OCI-LY7 (cell line): Measurements from ENCODE around the gene ARMH2. TPM values are rescaled to one million over a fixed set of nuclear protein-coding genes. Genes with fewer than 3 reads are reported as not detected.

Experiments
- BruUV-seq: library from RNA; stranded (reverse); fragments of 400-500 nt; replicated peaks from 2 replicates; lab custom pipeline; 2021; lab: Mats Ljungman, UMichigan
- CTCF ChIA-PET: fragments of 300-600 bp; sonication (Branson Sonifier 250); formaldehyde crosslinking; loops from one replicate; lab custom pipeline; 2022; ENCODE audit warnings: antibody characterized with exemption; ENCODE audit not compliant: unreplicated experiment; lab: Charles Lee
- POLR2A ChIA-PET: fragments of 300-600 bp; sonication (Branson Sonifier 250); formaldehyde crosslinking; loops from one replicate; lab custom pipeline; 2022; ENCODE audit warnings: antibody characterized with exemption; lab: Charles Lee
- DNase-seq: peaks from one replicate; pipeline ENCODE4 v3.0.0-alpha.2; 2015; ENCODE audit warnings: low spot score
- H2AFZ ChIP-seq: fragments of 200-600 bp; sonication (generic), shearing (Covaris generic); 2 replicates; pipeline ENCODE4 v1.6.1; 2014; ENCODE audit warnings: mild to moderate bottlenecking, antibody characterized with exemption, low read length, moderate library complexity
- H3K27ac ChIP-seq: fragments of 200-600 bp; sonication (generic); 2 replicates; pipeline ENCODE4 v1.5.1; 2014; ENCODE audit warnings: mixed run types, low read depth, mild to moderate bottlenecking, moderate library complexity, low read length, inconsistent platforms; ENCODE audit not compliant: poor library complexity, severe bottlenecking
- H3K36me3 ChIP-seq: fragments of 200-600 bp; sonication (generic); 2 replicates; pipeline ENCODE4 v1.6.1; 2014; ENCODE audit warnings: mild to moderate bottlenecking, antibody characterized with exemption, low read length, moderate library complexity, mixed read lengths; ENCODE audit not compliant: insufficient read depth
- H3K4me1 ChIP-seq: fragments of 200-600 bp; sonication (generic); 2 replicates; pipeline ENCODE4 v1.5.1; 2014; ENCODE audit warnings: mild to moderate bottlenecking, low read length; ENCODE audit not compliant: insufficient read depth, poor library complexity, severe bottlenecking
- H3K4me2 ChIP-seq: fragments of 200-600 bp; sonication (generic); 2 replicates; pipeline ENCODE4 v1.6.1; 2014; ENCODE audit warnings: mild to moderate bottlenecking, low read length
- H3K4me3 ChIP-seq: fragments of 200-600 bp; sonication (generic); 2 replicates; pipeline ENCODE4 v1.5.1; 2014; ENCODE audit warnings: mild to moderate bottlenecking, low read depth, low read length; ENCODE audit not compliant: poor library complexity, severe bottlenecking
- H3K79me2 ChIP-seq: fragments of 200-600 bp; sonication (generic); 2 replicates; pipeline ENCODE4 v1.6.1; 2016; ENCODE audit warnings: low read depth, mild to moderate bottlenecking, low read length, moderate library complexity, mixed read lengths; ENCODE audit not compliant: insufficient read depth
- H3K9me2 ChIP-seq: fragments of 200-600 bp; sonication (generic); 2 replicates; pipeline ENCODE4 v1.6.1; 2016; ENCODE audit warnings: mild to moderate bottlenecking, low read length, mixed read lengths; ENCODE audit not compliant: insufficient read depth
- H3K9me3 ChIP-seq: fragments of 200-600 bp; sonication (generic); 2 replicates; pipeline ENCODE4 v1.6.1; 2014; ENCODE audit warnings: mild to moderate bottlenecking, mixed run types, low read length, mixed read lengths
- H4K20me1 ChIP-seq: fragments of 200-600 bp; sonication (generic); 2 replicates; pipeline ENCODE4 v1.6.1; 2014; ENCODE audit warnings: mild to moderate bottlenecking, antibody characterized with exemption, low read length, moderate library complexity, mixed read lengths; ENCODE audit not compliant: insufficient read depth
- EZH2phosphoT487 ChIP-seq: fragments of 200-600 bp; sonication (generic); IDR thresholded peaks from 2 replicates; pipeline ENCODE4 v1.6.1; 2018; ENCODE audit warnings: low read depth, borderline replicate concordance, mild to moderate bottlenecking, mixed run types, antibody characterized with exemption, low read length, moderate library complexity, mixed read lengths
- intact Hi-C: fragments of 100-400 bp; cut with micrococcal nuclease; formaldehyde crosslinking; loops from one replicate; pipeline ENCODE4 v1.10.0; 2022; ENCODE audit not compliant: unreplicated experiment
- total RNA-seq, 2 experiments: library from RNA; depleted of rRNA in 1 of 2; stranded (reverse); fragments of >200 nt in 1 of 2; shearing (Covaris generic) in 1 of 2; gene quantifications; 2 replicates each; pipeline ENCODE4 v1.2.3, GENCODE V29; 2014 to 2022
- TF ChIP-seq, protein P1 (sequence below): fragments of 200-600 bp; sonication (generic); conservative IDR thresholded peaks from 2 replicates; pipeline ENCODE4 v1.5.1; 2014; ENCODE audit warnings: mild to moderate bottlenecking, antibody characterized with exemption, low read length, moderate library complexity, mixed read lengths

The ARMH2 gene
- total RNA-seq, 2 experiments from 2014 or later, result not detected

DNA sequence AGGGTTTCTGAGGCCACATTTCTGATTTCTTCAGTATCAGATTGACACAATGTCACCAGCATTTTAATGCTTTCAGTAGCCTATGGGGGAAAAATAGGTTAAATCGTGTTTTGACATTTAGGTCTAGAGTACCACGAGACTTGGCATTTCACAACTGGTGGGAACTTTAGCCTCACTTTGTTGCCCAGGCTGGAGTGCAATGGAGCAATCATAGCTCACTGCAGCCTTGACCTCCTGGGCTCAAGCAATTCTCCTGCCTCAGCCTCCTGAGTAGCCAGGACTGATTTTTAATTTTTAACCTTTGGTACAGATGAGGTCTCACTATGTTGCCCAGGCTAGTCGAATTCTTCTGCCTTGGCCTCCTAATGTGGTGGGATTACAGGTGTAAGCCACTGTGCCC, 11.0 kb upstream of the ARMH2 start:
- intact Hi-C loops, result no loop called here
- H3K79me2 ChIP-seq, result no peaks in the 10 kb centered on the region
- no peaks in the 10 kb centered on the region for H3K9me3 ChIP-seq

DNA sequence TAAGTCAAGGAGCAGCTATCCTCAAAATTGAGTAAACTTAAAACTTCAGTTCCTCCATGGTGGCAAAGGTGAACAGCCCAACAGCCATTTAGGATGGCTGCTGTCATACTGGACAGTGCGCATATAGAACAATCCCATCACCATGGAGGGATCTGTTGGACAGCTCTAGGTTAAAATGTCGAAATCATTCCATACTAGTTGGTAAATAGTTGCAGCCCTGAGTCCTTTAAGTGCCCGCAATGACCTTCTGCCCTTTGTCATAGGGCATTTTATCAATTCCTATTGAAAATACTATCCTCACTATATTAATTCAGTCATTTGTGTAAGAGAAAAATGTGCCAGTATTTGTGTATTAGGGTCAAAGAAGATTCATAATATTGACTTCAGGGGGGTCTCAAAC, 8.9 kb upstream of the ARMH2 start:
- ChIA-PET CTCF (no interaction called here), POLR2A (interaction anchor here (1.0 kb wide), 1 partner anchor 175 kb away, joined by 3 read pairs; no protein-coding TSS in a partner anchor)
- BruUV-seq, result no TSS peak
- TF ChIP-seq EZH2phosphoT487, result no peak
- TF ChIP-seq, protein P1, sequence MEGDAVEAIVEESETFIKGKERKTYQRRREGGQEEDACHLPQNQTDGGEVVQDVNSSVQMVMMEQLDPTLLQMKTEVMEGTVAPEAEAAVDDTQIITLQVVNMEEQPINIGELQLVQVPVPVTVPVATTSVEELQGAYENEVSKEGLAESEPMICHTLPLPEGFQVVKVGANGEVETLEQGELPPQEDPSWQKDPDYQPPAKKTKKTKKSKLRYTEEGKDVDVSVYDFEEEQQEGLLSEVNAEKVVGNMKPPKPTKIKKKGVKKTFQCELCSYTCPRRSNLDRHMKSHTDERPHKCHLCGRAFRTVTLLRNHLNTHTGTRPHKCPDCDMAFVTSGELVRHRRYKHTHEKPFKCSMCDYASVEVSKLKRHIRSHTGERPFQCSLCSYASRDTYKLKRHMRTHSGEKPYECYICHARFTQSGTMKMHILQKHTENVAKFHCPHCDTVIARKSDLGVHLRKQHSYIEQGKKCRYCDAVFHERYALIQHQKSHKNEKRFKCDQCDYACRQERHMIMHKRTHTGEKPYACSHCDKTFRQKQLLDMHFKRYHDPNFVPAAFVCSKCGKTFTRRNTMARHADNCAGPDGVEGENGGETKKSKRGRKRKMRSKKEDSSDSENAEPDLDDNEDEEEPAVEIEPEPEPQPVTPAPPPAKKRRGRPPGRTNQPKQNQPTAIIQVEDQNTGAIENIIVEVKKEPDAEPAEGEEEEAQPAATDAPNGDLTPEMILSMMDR, result no peak
- intact Hi-C loops, result no loop called here
- no peak overlapping the region for H3K4me2 ChIP-seq
- H3K4me1 ChIP-seq, result no peaks in the 10 kb centered on the region
- no peak overlapping the region for H3K27ac ChIP-seq
- H3K79me2 ChIP-seq, result no peaks in the 10 kb centered on the region
- no peak for DNase-seq
- H3K9me2 ChIP-seq, result no peaks in the 10 kb centered on the region
- no peaks in the 10 kb centered on the region for H4K20me1 ChIP-seq
- H3K9me3 ChIP-seq, result no peaks in the 10 kb centered on the region
- peaks cover 53% of the 10 kb centered on the region for H3K36me3 ChIP-seq
- H3K4me3 ChIP-seq, result no peak overlapping the region
- H2AFZ ChIP-seq, result no peak overlapping the region

More for the DNA sequence above, 11.0 kb upstream of the ARMH2 start:
- no TSS peak for BruUV-seq
- H3K4me3 ChIP-seq, result no peak overlapping the region
- no peak overlapping the region for H3K27ac ChIP-seq
- H3K36me3 ChIP-seq, result peaks cover 51% of the 10 kb centered on the region
- ChIA-PET CTCF (no interaction called here), POLR2A (no interaction called here)
- no peaks in the 10 kb centered on the region for H3K9me2 ChIP-seq
- no peaks in the 10 kb centered on the region for H4K20me1 ChIP-seq
- no peak overlapping the region for H2AFZ ChIP-seq
- TF ChIP-seq, protein P1, result no peak
- TF ChIP-seq EZH2phosphoT487, result no peak
- no peak overlapping the region for H3K4me2 ChIP-seq
- no peak for DNase-seq
- no peaks in the 10 kb centered on the region for H3K4me1 ChIP-seq

DNA sequence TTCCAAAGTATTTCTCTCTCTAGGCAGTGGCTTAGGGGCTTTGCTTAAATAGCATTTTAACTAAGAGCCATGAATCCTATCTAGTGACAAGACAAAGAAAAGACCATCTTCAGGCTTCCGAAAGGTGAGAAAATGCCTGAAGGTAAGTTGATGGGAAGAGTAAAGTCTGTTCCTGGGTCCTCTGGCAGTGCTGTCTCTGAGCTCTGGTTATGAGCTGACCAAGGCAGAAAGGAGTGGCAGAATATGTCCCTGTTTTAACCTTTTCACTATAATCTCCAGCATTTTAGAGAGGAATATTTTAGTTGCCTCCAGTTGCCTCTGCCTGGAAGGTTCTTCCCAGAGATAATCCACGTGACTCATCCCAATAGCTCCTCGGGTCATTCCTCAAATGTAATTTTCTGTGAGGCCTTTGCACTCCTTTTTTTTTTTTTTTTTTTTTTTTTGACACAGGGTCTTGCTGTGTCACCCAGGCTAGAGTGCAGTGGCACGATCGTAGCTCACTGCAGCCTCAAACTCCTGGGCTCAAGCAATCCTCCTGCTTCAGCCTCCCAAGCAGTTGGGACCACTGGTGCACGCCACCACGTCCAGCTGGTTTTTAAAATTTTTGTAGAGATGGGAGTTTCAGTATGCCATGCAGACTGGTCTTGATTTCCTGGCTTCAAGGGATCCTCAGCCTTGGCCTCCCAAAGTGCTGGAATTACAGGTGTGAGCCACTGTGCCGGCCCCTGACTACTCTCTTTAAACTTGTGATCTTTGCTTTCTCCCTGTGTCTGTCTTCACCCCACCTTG, 3.7 kb upstream of the ARMH2 start:
- TF ChIP-seq, protein P1, result no peak
- no peak for TF ChIP-seq EZH2phosphoT487
- H3K79me2 ChIP-seq, result no peaks in the 10 kb centered on the region
- intact Hi-C loops, result no loop called here
- no peak overlapping the region for H3K27ac ChIP-seq
- H3K36me3 ChIP-seq, result peaks cover 29% of the 10 kb centered on the region
- H3K4me1 ChIP-seq, result no peaks in the 10 kb centered on the region
- no peak overlapping the region for H3K4me2 ChIP-seq
- ChIA-PET POLR2A (interaction anchor here (0.6 kb wide), 2 partner anchors 40 to 66 kb away, joined by 3 to 4 read pairs; no protein-coding TSS in a partner anchor), CTCF (no interaction called here)
- H3K9me2 ChIP-seq, result no peaks in the 10 kb centered on the region
- H3K9me3 ChIP-seq, result no peaks in the 10 kb centered on the region
- H4K20me1 ChIP-seq, result no peaks in the 10 kb centered on the region
- H3K4me3 ChIP-seq, result no peak overlapping the region
- no TSS peak for BruUV-seq
- DNase-seq, result no peak
- no peak overlapping the region for H2AFZ ChIP-seq
